Small intestine (tissue), 7 donors: ENCODE results near the gene SDCBP2. TPM values are rescaled to one million over a fixed set of nuclear protein-coding genes. Genes with fewer than 3 reads are reported as not detected.

Source experiments
- DNase-seq, 2 donors: peaks; one replicate each; pipeline versions ENCODE4 v3.0.0 to v3.0.0-alpha.2; 2013
- FAIRE-seq: peaks from 2 replicates; lab custom pipeline; 2012; peaks lifted over from hg19 to GRCh38; lab: Jason Lieb, UNC
- H3K27ac ChIP-seq, 3 donors: one replicate each; pipeline ENCODE4 v1.5.1; 2013; ENCODE audit warnings: low read length in 2 of 3, mild to moderate bottlenecking in 2 of 3, control low read depth in 1 of 3, inconsistent platforms in 1 of 3, low read depth in 1 of 3, moderate library complexity in 1 of 3
- H3K27me3 ChIP-seq, 3 donors: one replicate each; pipeline ENCODE4 v1.6.1; 2013; ENCODE audit warnings: low read length in 3 of 3, inconsistent platforms in 1 of 3; ENCODE audit not compliant: control insufficient read depth in 3 of 3, insufficient read depth in 3 of 3
- H3K36me3 ChIP-seq, 3 donors: one replicate each; pipeline ENCODE4 v1.6.1; 2013; ENCODE audit warnings: low read length in 3 of 3, inconsistent platforms in 1 of 3, low read depth in 1 of 3, mild to moderate bottlenecking in 1 of 3, moderate library complexity in 1 of 3; ENCODE audit not compliant: control insufficient read depth in 3 of 3, insufficient read depth in 2 of 3
- H3K4me1 ChIP-seq, 3 donors: one replicate each; pipeline ENCODE4 v1.6.1; 2013; ENCODE audit warnings: low read length in 2 of 3, inconsistent platforms in 1 of 3, low read depth in 1 of 3, mild to moderate bottlenecking in 1 of 3, moderate library complexity in 1 of 3; ENCODE audit not compliant: control insufficient read depth in 3 of 3, insufficient read depth in 2 of 3
- H3K4me3 ChIP-seq, 3 donors: one replicate each; pipeline ENCODE4 v1.5.1; 2013; ENCODE audit warnings: low read length in 3 of 3, control low read depth in 1 of 3, inconsistent platforms in 1 of 3, low read depth in 1 of 3, mild to moderate bottlenecking in 1 of 3, moderate library complexity in 1 of 3
- H3K9me3 ChIP-seq, 2 donors: one replicate each; pipeline ENCODE4 v1.6.1; 2013; ENCODE audit warnings: low read depth in 1 of 2, low read length in 1 of 2; ENCODE audit not compliant: control insufficient read depth in 2 of 2, insufficient read depth in 1 of 2
- WGBS, 3 donors: extraction: QIAGEN DNeasy Blood & Tissue Kit; methylation state at CpG; one replicate each; pipeline ENCODE4 v1.1.7; 2013; 5-methylcytosine and 5-hydroxymethylcytosine counted together
- polyA plus RNA-seq, 4 donors: library from polyadenylated mRNA; stranded (reverse) in 3 of 4; unstranded in 1 of 4; fragments of 200-250 nt in 3 of 4; fragments of 120-200 nt in 1 of 4; gene quantifications; one replicate each; pipeline versions ENCODE4 v1.2.1 to v1.2.3, GENCODE V29; 2013
- donor health status: healthy with polysubstance abuse.
- donor health status: control.
- donor health status: control.
- donor health status: Bipolar disorder and iron deficiency.
- donor health status: healthy.

Gene SDCBP2
- polyA plus RNA-seq, 4 donors, result 94.4 to 724 (median 292) TPM

GRCh38 chr20:1266167-1266973 lies 62.6 kb downstream of the SDCBP2 start, which contains the start of gene SNPH:
SNPH (plus strand) TSS chr20:1266294; CDS start chr20:1296240, 29,946 bp downstream.
- DNase-seq (peak; percentile 64 to 70), FAIRE-seq (no peak)
- WGBS, 3 donors, result 0 to 1% (median 0%) methylated on average over 41 to 61 of the region's 61 CpGs
- peak within 1 kb of the TSS in 1 of 3 donors; percentile 6 for H3K27ac ChIP-seq
- H3K27me3 ChIP-seq, result no peaks in the 10 kb centered on the region
- no peaks in the 10 kb centered on the region for H3K9me3 ChIP-seq
- no peaks in the 10 kb centered on the region for H3K36me3 ChIP-seq
- peak within 1 kb of the TSS; percentile 38 to 68 (median 63) for H3K4me3 ChIP-seq
- peaks cover 0 to 2% (median 0%) of the 10 kb centered on the region in 3 donors for H3K4me1 ChIP-seq

GRCh38 chr20:1265916-1266166 lies 63.1 kb downstream of the SDCBP2 start:
- no peaks in the 10 kb centered on the region for H3K27me3 ChIP-seq
- H3K4me1 ChIP-seq, result peaks cover 0 to 2% (median 0%) of the 10 kb centered on the region in 3 donors
- no peak for FAIRE-seq
- WGBS, 3 donors, result 1 to 4% (median 1%) methylated on average over 10 of the region's 10 CpGs
- peak overlapping the region in 2 of 3 donors; percentile 38 to 68 for H3K4me3 ChIP-seq
- no peak overlapping the region for H3K27ac ChIP-seq
- H3K36me3 ChIP-seq, result no peaks in the 10 kb centered on the region
- H3K9me3 ChIP-seq, result no peaks in the 10 kb centered on the region
- DNase-seq, result no peak

- Histone ChIP-seq H3K4me1 (peaks cover 0 to 2% (median 0%) of the 10 kb centered on the region in 3 donors), H3K27ac (no peak overlapping the region), H3K9me3 (no peaks in the 10 kb centered on the region), H3K27me3 (no peaks in the 10 kb centered on the region), H3K4me3 (peak overlapping the region in 1 of 3 donors; percentile 38), H3K36me3 (no peaks in the 10 kb centered on the region)
- FAIRE-seq (no peak), DNase-seq (no peak)
- WGBS, 3 donors, result 89 to 90% (median 89%) methylated on average over 4 of the region's 4 CpGs
Observed at GRCh38 chr20:1265226-1265915, 63.6 kb downstream of the SDCBP2 start.

GRCh38 chr20:1264727-1265126 lies 64.2 kb downstream of the SDCBP2 start:
- DNase-seq (no peak), FAIRE-seq (no peak)
- H3K36me3 ChIP-seq, result no peaks in the 10 kb centered on the region
- no peak overlapping the region for H3K4me3 ChIP-seq
- H3K4me1 ChIP-seq, result peaks cover 0 to 2% (median 0%) of the 10 kb centered on the region in 3 donors
- no peak overlapping the region for H3K27ac ChIP-seq
- no peaks in the 10 kb centered on the region for H3K27me3 ChIP-seq
- no peaks in the 10 kb centered on the region for H3K9me3 ChIP-seq
- 26 to 69% (median 65%) methylated on average over 2 of the region's 2 CpGs for WGBS, 3 donors

GRCh38 chr20:1263853-1264252 lies 65.1 kb downstream of the SDCBP2 start:
- peaks cover 0 to 2% (median 0%) of the 10 kb centered on the region in 3 donors for H3K4me1 ChIP-seq
- no peak overlapping the region for H3K4me3 ChIP-seq
- FAIRE-seq (no peak), DNase-seq (no peak)
- H3K36me3 ChIP-seq, result no peaks in the 10 kb centered on the region
- H3K27ac ChIP-seq, result no peak overlapping the region
- 64 to 95% (median 83%) methylated on average over 1 of the region's 1 CpG for WGBS, 3 donors
- H3K9me3 ChIP-seq, result no peaks in the 10 kb centered on the region
- no peaks in the 10 kb centered on the region for H3K27me3 ChIP-seq

Other genes starting within 250 kb of the SDCBP2 start
- gene PSMF1, start 210.5 kb downstream of the SDCBP2 start, polyA plus RNA-seq, result 100 to 1,000 TPM in 1 of 4 donors, 10 to 100 TPM in 3; 43.6 to 118 (median 62.7) TPM
- 10 to 100 TPM; 10.5 to 68.7 (median 36.1) TPM for gene TMEM74B, start 144.2 kb downstream of the SDCBP2 start, polyA plus RNA-seq
- 1 to 10 TPM in 1 of 4 donors, under 1 TPM in 2, not detected in 1; 0.67 to 5.3 (median 0.81) TPM for gene C20orf202, start 125.7 kb downstream of the SDCBP2 start, polyA plus RNA-seq
- not detected for gene RAD21L1, start 103.1 kb downstream of the SDCBP2 start, polyA plus RNA-seq
- 1 to 10 TPM in 1 of 4 donors, under 1 TPM in 3; 0.45 to 3.2 (median 0.73) TPM for gene SNPH, start 62.8 kb downstream of the SDCBP2 start, polyA plus RNA-seq
- gene FKBP1A, start 63.9 kb upstream of the SDCBP2 start, polyA plus RNA-seq, result 100 to 1,000 TPM; 146 to 315 (median 208) TPM
- gene NSFL1C, start 137.7 kb upstream of the SDCBP2 start, polyA plus RNA-seq, result 10 to 100 TPM; 44.7 to 73.1 (median 54.0) TPM
- 1 to 10 TPM in 1 of 4 donors, under 1 TPM in 2, not detected in 1; 0.81 to 1.7 (median 0.84) TPM for gene SIRPB2, start 162.3 kb upstream of the SDCBP2 start, polyA plus RNA-seq
- 1 to 10 TPM in 1 of 4 donors, not detected in 3; 1.2 TPM for gene SIRPD, start 228.6 kb upstream of the SDCBP2 start, polyA plus RNA-seq